Measurements from ENCODE around the gene SPIRE2.
"Not testable (repeated sequence)": the region's sequence is repeated elsewhere in the genome, so short reads cannot be mapped to it uniquely, and the experiment has no call there.

Gene SPIRE2

GRCh38 chr16:89898201-89898967, 70.1 kb downstream of the SPIRE2 start:
- DNase-seq: no peak

- no peak for DNase-seq
These were observed 71.7 kb downstream of the SPIRE2 start for GRCh38 chr16:89899879-89900481.

GRCh38 chr16:89900885-89901284, 72.6 kb downstream of the SPIRE2 start:
- DNase-seq: no peak

- DNase-seq: no peak
These were observed 74.7 kb downstream of the SPIRE2 start for GRCh38 chr16:89902980-89903379.

- DNase-seq: no peak
These were observed 75.7 kb downstream of the SPIRE2 start for GRCh38 chr16:89903908-89904515.

GRCh38 chr16:89904606-89905510, 76.6 kb downstream of the SPIRE2 start:
- DNase-seq: no peak

- DNase-seq: no peak
These were observed 77.3 kb downstream of the SPIRE2 start for GRCh38 chr16:89905511-89906139.

GRCh38 chr16:89906140-89907025, 78.1 kb downstream of the SPIRE2 start:
- no peak for DNase-seq

GRCh38 chr16:89907055-89907814, 79.0 kb downstream of the SPIRE2 start:
- DNase-seq: no peak

- no peak for DNase-seq
These were observed 80.0 kb downstream of the SPIRE2 start for GRCh38 chr16:89908236-89908635.

GRCh38 chr16:89909777-89910716, 81.8 kb downstream of the SPIRE2 start:
- DNase-seq: no peak

GRCh38 chr16:89910717-89911354, 82.6 kb downstream of the SPIRE2 start:
- DNase-seq: no peak

GRCh38 chr16:89911375-89911774, 83.1 kb downstream of the SPIRE2 start:
- no peak for DNase-seq

- DNase-seq: no peak
These were observed 83.9 kb downstream of the SPIRE2 start for GRCh38 chr16:89912143-89912542.

- no peak for DNase-seq
These were observed 84.4 kb downstream of the SPIRE2 start for GRCh38 chr16:89912627-89913026.

- DNase-seq: no peak
These were observed 85.4 kb downstream of the SPIRE2 start for GRCh38 chr16:89913408-89914387.

- not testable (repeated sequence) for DNase-seq
These were observed 86.5 kb downstream of the SPIRE2 start for GRCh38 chr16:89914642-89915285.
